Activated gamma-delta T cell treated with anti-CD3 and anti-CD28 coated beads, Interleukin-2, amount 50 U/mL, for 16 hours (primary cell): ENCODE data around the gene ADAM20.
"Not testable (repeated sequence)": the region's sequence is repeated elsewhere in the genome, so short reads cannot be mapped to it uniquely, and the experiment has no call there.

ENCODE experiments used
- DNase-seq: peaks from one replicate; pipeline ENCODE4 v3.0.0-alpha.2; 2020; ENCODE audit warnings: low read depth

Gene ADAM20

DNA sequence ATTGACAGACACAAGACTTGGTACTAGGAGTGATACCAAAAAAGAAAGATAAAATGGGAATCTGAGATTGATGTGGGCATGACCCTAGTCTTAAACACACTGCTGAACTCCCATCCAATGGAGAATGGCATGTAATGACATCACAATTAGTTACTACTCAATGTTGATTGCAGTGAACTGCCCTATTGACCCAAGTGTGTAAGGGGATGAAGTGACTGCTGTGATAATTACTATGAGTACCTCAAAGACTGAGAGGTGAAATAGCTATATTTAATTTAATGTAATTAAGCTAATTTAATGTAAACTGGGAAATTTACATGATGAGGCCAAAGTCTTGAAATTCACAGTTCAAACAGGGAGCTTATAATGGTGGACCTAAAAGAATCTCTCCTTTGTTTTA is at the start of gene ADAM20:
Gene ADAM20, minus strand, starts transcription at position 101 of the 400 bp plus-strand sequence. CDS start 10,247 bp downstream, outside the sequence.
- DNase-seq: no peak

DNA sequence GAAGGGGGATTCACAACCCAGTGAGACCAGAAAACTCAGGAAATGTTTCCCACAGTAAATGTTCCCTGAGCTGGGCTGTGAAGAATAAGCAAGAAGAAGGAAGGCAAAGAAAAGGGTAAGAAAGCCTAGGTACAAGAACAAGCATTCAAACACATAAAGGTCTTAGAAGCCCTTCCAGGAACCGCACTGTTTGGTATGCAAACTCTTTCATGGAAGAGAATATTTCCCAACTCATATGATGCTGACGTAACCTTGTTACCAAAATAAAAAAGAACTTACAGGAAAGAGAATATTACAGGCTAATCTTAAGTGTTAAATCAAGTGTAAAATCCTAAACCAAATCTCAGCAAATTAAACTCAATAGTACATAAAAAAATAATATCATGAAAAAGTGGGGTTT is 42.1 kb upstream of the ADAM20 start:
- no peak for DNase-seq

DNA sequence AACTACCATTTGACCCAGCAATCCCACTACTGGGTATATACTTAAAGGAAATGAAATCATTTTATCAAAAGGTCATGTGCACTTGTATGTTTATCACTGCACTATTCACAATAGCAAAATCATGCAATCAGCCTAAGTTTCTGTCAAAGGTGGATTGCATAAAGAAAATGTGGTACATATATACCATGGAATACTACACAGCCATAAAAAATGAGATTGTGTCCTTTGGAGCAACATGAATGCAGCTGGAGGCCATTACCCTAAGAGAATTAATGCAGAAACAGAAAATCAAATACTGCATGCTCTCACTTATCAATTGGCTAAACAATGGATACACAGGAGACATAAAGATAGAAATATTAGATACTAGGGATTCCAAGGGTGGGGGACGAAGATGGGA is 38.2 kb upstream of the ADAM20 start:
- no peak for DNase-seq

DNA sequence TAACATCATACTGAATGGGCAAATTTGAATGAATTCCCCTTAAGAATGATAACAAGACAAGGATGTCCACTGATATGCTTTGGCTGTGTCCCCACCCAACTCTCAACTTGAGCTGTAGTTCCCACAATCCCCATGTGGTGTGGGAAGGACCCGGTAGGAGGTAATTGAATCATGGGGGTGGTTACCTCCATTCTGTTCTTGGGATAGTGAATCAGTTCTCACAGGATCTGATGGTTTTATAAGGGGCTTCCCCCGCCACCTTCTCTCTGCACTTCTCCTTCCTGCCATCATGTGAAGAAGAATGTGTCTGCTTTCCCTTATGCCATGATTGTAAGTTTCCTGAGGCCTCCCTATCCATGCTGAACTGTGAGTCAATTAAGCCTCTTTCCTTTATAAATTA is 36.3 kb upstream of the ADAM20 start:
- no peak for DNase-seq

DNA sequence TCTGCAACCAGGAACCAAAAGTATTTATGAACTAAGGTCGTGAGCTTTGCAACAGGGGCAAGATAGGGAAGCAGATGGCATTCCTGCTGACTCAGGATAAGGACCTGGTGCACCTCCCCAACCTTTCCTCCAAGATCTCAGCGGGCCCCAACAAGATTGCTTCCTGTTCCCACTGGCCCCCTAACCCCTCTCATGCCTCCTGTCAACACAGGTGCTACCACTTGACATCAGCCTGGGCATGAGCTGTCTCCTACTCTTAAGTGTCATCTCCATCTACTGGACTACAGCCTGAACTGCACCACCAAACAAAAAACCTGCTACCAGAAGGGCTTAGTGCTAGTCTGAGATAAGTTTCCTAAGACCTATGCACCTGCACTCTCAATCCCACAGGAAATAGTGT is 33.0 kb upstream of the ADAM20 start:
- DNase-seq: no peak

DNA sequence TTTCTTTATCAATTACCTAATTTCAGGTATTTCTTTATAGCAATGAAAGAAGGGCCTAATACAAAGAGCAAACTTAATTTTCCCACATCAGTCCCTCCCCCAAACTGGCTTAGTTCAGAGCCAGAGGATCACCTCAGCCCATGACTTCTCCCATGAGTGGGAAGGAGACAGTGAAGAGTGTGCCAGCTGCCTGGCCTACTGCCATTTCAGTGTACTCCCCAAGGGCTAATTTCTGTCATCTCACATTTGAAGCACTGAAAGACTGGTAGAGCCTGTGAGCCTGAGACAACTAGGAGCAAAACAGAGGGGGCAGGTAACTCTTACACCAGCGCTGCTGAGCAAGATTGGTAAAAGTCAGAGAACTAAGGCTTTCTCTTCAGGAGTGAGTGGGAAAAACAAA is 29.1 kb upstream of the ADAM20 start:
- no peak for DNase-seq

DNA sequence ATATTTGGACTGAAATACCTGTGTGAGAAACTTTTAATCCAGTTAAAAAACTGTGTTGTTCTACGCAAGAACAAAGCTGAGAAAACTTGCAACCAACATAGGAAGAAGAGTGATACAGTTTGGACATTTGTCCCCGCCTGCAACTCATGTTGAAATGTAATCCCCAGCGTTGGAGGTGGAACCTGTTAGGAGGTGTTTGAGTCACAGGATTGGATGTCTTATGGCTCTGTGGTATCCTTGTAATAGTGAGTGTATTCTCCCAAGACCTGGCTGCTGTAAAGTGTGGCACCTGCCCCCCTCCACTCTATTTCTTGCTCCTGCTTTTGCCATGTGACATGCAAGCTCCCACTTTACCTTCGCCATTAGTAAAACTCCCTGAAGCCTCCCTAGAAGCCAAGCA is 28.6 kb upstream of the ADAM20 start:
- DNase-seq: no peak

DNA sequence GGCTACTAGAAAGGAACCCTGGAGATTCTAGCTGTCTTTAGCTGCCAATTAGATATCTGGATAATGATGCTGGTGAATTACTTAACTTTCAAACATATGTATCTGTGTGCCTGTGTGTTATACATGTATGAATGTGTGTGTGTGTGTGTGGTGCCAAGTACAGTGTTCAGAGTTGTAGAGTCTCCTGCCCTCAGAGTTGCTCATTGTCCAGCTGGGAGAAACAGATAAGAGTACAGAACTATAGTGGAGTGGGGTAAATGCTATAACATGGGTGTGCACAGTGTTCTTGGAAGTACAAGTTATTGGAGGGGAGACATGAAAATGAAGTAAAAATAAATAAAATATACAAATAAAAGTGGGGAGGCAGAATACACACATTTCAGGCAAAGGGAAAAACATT is 23.6 kb upstream of the ADAM20 start:
- no peak for DNase-seq

DNA sequence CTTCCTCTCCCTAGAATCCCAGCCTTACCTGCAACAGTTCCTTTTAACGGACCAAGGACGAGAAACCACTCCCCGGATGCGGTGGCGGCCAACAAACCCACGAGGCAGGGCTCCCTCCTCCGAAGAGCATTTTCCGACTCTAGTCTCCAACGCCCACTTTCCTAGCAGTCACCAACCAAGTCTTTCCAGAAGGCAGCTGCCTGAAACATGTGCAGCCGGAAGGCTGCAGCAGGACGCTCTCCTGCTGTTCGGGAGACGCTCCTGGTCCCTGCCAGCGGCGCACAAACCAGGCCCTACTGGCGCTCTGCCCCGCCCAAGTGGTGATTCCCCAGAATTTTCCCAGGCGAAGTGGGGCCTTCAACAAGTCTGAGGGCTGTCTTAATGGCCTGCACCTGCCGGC is 21.1 kb upstream of the ADAM20 start:
- no peak for DNase-seq

DNA sequence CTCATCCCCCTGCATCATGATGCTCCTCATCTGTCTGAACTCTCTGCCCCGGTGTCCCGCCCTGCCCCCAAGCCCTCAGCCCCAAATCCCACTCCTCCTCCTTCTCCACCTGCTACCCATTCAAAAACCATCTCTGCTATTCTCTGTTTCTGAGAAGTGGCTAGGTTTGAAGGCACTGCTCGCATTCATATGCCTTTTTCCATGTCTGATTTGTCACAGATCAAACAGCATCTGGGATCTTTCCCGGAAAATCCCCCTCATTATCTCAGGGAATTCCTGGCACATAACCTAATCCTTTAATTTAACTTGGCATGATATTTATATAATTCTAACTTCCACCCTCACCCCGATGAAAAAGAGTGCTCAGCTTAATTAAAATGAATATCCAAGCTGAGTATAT is 3.3 kb upstream of the ADAM20 start:
- DNase-seq: no peak

DNA sequence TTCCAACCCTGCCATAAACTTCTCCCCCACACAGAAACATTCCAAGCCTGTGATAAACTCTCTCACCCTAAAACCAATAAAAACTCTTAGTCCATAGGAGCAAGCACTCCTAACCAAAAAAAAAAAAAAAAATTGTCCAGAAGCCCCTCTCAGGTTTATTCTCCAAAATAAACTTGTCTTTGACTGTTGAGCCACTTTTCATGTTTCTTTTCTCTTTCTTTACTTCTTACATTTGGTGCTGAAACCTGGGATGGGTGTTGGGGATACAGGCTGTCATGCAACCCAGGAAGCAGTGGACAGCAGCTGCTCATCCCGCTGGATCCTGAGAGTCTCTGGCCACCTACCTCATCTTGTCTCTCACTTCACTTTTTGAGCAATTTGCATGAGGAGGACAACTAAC is 2.0 kb upstream of the ADAM20 start:
- DNase-seq: no peak

DNA sequence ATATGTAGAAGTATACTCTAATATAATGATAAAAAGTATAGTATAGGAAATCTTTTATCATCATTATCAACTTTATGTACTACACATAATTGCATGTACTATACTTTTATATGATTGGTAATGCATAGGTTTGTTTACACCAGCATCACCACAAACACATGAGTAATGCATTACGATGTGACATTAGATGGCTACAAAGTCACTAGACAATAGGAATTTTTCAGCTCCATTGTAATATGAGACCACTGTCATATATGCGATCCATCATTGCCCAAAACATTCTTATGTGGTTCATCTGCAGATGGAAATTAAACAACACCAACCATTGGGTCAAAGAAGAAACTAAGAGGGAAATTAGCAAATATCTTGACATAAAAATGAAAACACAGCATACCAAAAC is 4.4 kb downstream of the ADAM20 start:
- DNase-seq: no peak

DNA sequence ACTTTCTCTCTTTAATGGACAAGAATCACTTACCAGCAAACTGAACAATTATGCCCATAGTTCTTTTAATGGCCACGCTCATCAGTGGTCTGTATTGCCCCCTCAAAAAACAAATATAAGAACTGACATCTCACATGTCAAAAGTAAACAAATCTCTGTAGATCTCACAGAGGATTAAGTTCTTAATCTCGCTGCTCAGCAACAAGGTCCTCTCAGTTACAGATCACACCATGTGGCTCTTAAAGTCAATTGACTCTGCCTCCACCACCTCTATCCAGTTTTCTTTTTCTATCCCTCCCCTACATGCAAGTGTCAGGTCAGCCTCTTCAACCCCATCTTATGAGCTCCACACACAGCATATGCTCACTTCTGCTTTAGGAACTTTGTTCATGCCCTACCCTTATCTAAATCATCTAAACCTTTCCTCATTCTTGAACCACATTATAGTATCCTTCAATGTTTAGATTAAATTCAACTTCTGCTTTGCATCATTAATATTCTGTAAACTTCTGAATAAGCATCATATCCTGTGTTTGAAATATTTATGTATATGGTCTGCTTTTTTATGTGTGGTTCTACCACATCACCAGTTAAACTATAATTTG is 7.2 kb downstream of the ADAM20 start:
- no peak for DNase-seq

DNA sequence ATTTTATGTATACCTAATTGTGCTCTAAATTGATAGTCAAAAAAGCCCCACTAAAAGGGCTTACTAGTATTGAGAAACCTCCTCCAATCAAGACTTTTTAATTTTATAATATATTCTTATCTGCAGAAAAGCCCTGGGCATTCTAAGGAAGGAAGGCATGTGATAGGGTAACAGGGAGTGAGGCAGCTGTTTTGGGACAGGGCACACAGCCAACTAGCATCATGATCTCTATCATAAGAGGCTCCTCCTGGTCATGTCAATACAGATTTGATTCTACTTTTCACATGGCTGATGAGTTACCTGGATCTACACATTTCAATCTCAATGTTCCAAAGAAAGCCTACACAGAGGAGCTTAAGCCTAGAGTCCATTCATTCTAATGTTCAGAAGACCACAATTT is 9.1 kb downstream of the ADAM20 start:
- no peak for DNase-seq

DNA sequence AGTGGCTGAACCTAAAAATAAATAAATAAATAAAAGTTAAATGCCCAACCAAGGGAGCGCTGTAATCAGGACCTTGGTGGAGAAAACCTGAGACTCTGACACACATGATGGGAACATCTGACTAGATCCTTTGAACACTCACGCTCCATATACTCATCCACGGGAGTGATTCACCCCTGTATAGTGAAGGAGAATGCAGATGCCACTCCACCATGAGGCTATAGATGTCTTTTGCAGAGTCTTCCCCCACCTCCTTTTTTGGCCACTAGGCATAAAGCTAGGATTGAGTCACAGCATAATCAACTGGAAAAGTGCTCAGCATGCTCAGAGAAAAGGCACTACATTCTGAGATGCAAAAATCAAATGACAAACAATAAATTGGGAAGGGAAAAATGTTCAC is 19.0 kb downstream of the ADAM20 start:
- DNase-seq: no peak

DNA sequence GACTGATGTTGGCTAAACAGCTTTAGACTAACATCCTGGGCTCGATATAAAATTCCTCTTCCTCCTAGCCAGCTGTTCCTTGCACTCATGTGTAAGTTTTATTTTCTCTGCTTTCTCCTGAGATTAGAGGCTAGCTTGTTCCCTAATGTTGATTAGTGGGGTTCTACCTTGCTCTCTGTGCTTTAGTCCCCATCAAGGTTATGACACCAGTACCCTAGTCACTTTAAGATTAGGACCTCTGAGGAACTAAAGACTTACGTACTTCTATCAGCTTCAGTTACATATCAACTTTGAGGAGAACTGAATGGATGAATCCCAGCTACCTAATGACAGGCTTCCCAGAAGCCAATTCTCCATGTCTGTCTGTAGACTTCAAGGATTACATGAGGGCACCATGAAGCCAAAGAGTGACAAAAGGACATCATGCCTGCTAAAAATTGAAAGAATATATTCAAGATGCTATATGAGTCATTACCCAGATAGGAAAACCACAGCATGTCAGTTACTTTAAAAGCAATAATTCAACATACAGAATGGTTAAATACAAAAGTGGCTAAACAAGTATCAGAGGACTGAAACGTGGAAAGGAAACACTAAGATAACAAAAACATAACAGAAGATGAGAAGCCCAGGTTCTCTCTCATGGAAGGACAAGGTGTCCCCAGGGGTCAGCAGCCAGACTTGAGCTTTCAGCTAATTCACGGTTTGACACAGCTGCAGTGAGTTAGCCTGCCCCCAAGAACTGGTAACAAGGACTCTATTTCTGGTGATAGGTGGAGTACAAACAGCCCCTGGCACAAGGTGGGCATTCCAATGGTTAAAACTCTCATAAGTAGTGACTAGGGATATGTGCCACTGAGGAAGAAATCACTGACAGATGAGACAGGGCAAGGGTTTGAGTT is 20.4 kb downstream of the ADAM20 start:
- DNase-seq: no peak

DNA sequence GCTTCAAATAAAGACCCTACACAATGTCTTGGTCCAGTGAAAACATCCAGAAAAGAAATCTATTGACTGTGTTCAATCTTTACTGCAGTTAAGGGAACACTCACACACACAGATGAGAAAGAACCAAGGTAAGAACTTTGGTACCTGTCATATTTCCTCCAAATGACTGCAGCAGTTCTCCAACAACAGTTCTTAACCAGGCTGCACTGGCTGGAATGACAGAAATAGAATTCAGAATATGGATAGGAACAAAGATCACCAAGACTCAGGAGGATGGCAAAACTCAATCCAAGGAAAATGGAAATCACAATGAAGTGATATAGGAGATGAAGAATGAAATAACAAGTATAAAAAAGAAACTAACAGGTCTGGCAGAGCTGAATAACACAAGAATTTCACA is 36.6 kb downstream of the ADAM20 start:
- DNase-seq: no peak

DNA sequence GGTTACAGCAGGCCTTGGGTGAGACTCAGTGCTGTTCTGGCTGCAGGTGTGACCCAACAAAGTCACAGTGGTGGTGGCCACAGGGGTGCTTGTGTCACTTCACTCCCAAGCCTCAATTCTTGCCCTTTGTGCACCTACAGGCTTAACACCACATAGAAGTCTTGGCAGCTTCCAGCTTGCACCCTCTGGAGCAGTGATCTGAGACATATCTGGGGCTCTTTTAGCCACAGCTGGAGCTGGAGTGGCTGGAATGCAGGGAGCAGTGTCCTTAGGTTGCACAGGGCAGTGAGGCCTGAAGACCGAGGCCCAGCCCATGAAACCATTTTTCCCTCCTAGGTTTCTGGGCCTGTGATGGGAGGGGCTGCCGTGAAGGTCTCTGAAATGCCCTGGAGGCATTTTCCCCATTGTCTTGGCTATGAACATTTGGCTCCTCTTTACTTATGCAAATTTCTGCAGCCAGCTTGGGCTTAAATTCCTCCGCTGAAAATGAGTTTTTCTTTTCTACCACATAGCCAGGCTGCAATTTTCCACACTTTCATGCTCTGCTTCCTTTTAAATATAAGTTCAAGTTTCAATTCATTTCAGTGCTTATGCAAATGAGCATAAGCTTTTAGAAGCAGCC is 45.1 kb downstream of the ADAM20 start:
- no peak for DNase-seq

DNA sequence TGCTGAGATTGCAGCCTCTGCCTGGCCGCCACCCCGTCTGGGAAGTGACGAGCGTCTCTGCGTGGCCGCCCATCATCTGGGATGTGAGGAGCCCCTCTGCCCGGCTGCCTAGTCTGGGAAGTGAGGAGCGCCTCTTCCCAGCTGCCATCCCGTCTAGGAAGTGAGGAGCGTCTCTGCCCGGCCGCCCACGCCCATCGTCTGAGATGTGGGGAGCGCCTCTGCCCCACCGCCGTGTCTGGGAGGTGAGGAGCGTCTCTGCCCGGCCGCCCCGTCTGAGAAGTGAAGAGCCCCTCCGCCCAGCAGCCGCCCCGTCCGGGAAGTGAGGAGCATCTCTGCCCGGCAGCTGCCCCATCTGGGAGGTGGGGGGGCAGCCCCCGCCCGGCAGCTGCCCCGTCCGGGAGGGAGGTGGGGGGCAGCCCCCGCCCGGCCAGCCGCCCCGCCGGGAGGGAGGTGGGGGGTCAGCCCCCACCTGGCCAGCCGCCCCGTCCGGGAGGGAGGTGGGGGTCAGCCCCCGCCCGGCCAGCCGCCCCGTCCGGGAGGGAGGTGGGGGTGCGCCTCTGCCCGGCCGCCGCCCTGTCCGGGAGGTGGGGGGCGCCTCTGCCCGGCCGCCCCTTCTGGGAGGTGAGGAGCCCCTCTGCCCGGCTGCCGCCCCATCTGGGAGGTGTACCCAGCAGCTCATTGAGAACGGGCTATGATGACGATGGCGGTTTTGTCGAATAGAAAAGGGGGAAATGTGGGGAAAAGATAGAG is 57.3 kb downstream of the ADAM20 start:
- not testable (repeated sequence) for DNase-seq

DNA sequence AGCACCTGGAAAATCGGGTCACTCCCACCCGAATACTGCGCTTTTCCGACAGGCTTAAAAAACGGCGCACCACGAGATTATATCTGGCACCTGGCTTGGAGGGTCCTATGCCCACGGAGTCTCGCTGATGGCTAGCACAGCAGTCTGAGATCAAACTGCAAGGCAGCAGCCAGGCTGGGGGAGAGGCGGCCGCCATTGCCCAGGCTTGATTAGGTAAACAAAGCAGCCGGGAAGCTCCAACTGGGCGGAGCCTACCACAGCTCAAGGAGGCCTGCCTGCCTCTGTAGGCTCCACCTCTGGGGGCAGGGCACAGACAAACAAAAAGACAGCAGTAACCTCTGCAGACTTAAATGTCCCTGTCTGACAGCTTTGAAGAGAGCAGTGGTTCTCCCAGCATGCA is 59.3 kb downstream of the ADAM20 start:
- not testable (repeated sequence) for DNase-seq

DNA sequence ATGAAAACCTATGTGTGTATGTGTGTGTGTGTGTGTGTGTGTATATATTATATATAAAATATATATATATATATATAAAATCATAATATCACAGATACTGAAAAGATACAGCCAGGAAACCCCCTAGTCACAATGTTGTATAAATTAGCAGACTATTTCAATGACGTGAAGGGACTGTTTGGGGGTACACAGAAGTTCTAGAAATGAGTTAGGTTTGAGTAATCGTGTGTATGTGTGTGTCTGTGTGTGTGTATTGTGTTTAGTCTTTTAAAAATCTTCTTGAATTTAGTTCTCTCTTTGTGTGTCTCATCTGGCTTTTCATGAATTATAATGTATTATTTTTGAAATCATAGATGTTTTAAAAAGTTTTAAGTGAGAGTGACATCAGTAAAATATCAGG is 61.0 kb downstream of the ADAM20 start:
- no peak for DNase-seq
